ENCODE results near the gene DNLZ. TPM values are rescaled to one million over a fixed set of nuclear protein-coding genes. Genes with fewer than 3 reads are reported as not detected.

The DNLZ gene
- total and polyA plus RNA-seq, 10 donors = 15.8 to 29.8 (median 22.3) TPM

DNA sequence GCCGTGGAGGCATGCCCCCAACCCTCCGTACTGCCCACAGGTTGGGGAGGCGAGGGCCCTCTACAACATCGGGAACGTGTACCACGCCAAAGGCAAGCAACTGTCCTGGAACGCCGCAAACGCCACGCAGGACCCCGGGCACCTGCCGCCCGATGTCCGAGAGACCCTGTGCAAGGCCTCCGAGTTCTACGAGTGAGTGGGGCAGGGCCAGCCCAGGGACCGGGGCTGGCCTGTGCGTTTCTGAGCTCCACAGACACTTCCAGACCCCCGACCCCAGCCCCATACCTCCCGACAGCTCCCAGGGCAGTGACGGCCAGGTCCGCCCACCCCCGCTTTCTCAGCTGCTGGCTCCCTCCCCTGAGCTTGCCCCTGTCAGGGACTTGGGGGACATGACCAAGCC lies 26.7 kb downstream of the DNLZ start:
- DNase-seq = no peak
- TF ChIP-seq POLR2AphosphoS5 (IDR thresholded peaks at IDR 0.05) (no peak), POLR2A (IDR thresholded peaks at IDR 0.05) (no peak)
- TF ChIP-seq, protein P1, sequence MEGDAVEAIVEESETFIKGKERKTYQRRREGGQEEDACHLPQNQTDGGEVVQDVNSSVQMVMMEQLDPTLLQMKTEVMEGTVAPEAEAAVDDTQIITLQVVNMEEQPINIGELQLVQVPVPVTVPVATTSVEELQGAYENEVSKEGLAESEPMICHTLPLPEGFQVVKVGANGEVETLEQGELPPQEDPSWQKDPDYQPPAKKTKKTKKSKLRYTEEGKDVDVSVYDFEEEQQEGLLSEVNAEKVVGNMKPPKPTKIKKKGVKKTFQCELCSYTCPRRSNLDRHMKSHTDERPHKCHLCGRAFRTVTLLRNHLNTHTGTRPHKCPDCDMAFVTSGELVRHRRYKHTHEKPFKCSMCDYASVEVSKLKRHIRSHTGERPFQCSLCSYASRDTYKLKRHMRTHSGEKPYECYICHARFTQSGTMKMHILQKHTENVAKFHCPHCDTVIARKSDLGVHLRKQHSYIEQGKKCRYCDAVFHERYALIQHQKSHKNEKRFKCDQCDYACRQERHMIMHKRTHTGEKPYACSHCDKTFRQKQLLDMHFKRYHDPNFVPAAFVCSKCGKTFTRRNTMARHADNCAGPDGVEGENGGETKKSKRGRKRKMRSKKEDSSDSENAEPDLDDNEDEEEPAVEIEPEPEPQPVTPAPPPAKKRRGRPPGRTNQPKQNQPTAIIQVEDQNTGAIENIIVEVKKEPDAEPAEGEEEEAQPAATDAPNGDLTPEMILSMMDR (IDR thresholded peaks at IDR 0.05 in 8 of 11, conservative IDR thresholded peaks at IDR 0.05 in 3 of 11) = no peak
- peaks cover 0 to 25% (median 4%) of the 10 kb centered on the region in 6 donors for H3K36me3 ChIP-seq
- WGBS, 5 donors = 90 to 98% (median 95%) methylated on average over 5 to 23 of the region's 23 CpGs; no CpG with 5 or more reads in 1 of the 5 donors
- intact Hi-C loops (cut with DNase I; ENCODE audit: low total_unique reads) = no loop called here
- H3K4me3 ChIP-seq = no peak overlapping the region
- H3K9me3 ChIP-seq = no peaks in the 10 kb centered on the region
- no peak overlapping the region for H3K27ac ChIP-seq
- peaks cover 0 to 11% (median 4%) of the 10 kb centered on the region in 6 donors for H3K4me1 ChIP-seq
- H3K27me3 ChIP-seq (replicated peaks in 1 of 7) = no peaks in the 10 kb centered on the region

DNA sequence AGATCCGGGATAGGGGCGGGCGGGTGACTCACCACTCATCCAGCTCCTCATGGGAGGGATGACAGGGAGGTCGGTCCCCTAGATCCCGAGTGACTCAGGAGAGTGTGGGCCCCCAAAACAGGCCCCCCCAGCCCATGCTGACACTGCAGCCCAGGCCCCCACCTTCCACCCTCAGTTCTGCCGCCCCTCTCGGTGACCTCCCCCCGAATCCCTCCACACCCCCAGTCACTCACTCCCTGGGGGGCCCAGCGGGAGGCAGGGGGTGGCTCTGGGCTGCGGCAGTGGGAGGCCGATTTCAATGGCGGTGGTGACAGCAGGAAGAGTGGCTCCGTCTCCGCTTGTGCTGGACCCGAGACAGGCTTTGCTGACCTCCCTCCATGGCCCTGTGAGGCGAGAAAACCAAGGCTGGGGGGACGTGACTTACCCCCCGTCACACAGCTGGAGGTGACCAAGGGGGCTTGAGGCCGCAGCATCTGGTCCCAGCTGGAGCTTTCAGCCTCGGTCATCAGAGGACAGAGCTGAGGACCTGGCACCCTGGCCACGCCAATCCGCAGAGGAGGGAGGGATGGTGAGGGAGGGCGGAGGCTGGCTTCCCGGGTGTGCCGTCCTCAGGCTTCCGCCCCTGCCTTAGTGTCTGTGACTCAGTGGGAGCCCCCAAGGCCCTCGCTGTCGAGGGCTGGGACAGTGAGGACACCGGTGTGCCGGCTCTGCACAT lies 27.2 kb downstream of the DNLZ start:
- no peak overlapping the region for H3K4me3 ChIP-seq
- WGBS, 5 donors = 76 to 90% (median 87%) methylated on average over 11 to 30 of the region's 30 CpGs
- peaks cover 0 to 25% (median 4%) of the 10 kb centered on the region in 6 donors for H3K36me3 ChIP-seq
- intact Hi-C loops (cut with DNase I; ENCODE audit: low total_unique reads) = no loop called here
- no peaks in the 10 kb centered on the region for H3K9me3 ChIP-seq
- TF ChIP-seq POLR2AphosphoS5 (IDR thresholded peaks at IDR 0.05) (peak in 1 of 3 donors; percentile 55), POLR2A (IDR thresholded peaks at IDR 0.05) (no peak)
- TF ChIP-seq, protein P1 (IDR thresholded peaks at IDR 0.05 in 8 of 11, conservative IDR thresholded peaks at IDR 0.05 in 3 of 11) = no peak
- peaks cover 0 to 7% (median 2%) of the 10 kb centered on the region in 6 donors for H3K4me1 ChIP-seq
- H3K27me3 ChIP-seq (replicated peaks in 1 of 7) = no peaks in the 10 kb centered on the region
- DNase-seq = no peak
- peak overlapping the region in 1 of 8 donors; percentile 16 for H3K27ac ChIP-seq

DNA sequence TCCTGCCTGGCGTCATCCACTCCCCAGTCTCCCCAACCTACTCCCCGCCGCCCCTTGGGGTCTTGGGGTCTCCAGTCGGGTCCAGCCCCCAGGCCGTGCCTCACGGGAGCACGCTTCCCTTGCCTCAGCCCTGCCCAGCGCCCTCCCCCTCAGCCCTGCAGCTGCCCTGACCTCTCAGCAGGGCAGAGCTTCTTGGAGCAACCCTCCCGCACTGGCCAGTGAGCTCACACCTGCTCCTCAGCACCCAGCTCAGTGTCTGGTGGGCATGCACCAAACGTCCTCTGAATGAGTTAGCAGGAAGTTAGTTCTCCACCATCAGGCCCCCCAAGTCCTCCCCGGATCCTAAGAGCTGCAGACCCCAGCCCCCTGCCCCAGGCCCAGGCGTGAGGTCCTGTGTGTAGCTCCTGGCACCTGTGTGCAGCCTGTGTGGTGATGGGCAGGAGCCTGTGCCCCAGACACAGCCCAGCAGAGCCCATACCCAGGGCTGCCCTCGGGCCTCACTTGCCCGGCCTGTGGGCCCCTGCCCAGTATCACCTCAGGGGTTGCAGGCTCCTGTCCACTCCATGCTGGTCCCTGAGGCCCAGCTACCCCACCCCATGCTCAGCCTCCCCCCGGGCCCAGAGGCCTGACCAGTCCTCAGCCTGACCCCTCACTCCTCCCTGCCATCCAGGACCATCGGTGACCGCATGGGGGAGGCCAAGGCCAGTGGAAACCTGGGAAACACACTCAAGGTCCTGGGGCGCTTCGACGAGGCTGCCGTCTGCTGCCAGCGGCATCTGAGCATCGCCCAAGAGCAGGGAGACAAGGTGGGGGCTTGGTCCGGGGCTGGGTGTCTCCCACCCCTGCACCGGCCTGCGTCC lies 28.0 kb downstream of the DNLZ start:
- Histone ChIP-seq H3K9me3 (no peaks in the 10 kb centered on the region), H3K36me3 (peaks cover 0 to 25% (median 4%) of the 10 kb centered on the region in 6 donors), H3K27me3 (replicated peaks in 1 of 7) (no peaks in the 10 kb centered on the region), H3K27ac (no peak overlapping the region), H3K4me1 (peaks cover 0 to 11% (median 2%) of the 10 kb centered on the region in 6 donors), H3K4me3 (no peak overlapping the region)
- TF ChIP-seq POLR2AphosphoS5 (IDR thresholded peaks at IDR 0.05) (no peak), POLR2A (IDR thresholded peaks at IDR 0.05) (no peak)
- TF ChIP-seq, protein P1 (IDR thresholded peaks at IDR 0.05 in 8 of 11, conservative IDR thresholded peaks at IDR 0.05 in 3 of 11) = no peak
- intact Hi-C loops (cut with DNase I; ENCODE audit: low total_unique reads) = no loop called here
- WGBS, 5 donors = 82 to 90% (median 85%) methylated on average over 21 to 26 of the region's 26 CpGs
- DNase-seq = no peak

DNA sequence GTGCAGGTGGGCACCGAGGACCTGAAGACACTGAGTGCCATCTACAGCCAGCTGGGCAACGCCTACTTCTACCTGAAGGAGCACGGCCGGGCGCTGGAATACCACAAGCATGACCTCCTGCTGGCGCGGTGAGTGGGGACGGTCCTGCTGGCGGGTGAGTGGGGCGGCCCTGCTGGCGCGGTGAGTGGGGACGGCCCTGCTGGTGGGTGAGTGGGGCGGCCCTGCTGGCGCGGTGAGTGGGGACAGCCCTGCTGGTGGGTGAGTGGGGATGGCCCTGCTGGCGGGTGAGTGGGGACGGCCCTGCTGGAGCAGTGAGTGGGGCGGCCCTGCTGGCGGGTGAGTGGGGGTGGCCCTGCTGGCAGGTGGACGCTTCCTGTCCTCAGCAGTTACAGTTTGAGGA lies 29.0 kb downstream of the DNLZ start:
- Histone ChIP-seq H3K36me3 (peaks cover 0 to 25% (median 4%) of the 10 kb centered on the region in 6 donors), H3K9me3 (no peaks in the 10 kb centered on the region), H3K27ac (no peak overlapping the region), H3K27me3 (replicated peaks in 1 of 7) (peaks cover 0 to under 1% (median 0%) of the 10 kb centered on the region in 7 donors), H3K4me1 (peaks cover 0 to 19% (median 5%) of the 10 kb centered on the region in 6 donors), H3K4me3 (no peak overlapping the region)
- DNase-seq = no peak
- TF ChIP-seq, protein P1 (IDR thresholded peaks at IDR 0.05 in 8 of 11, conservative IDR thresholded peaks at IDR 0.05 in 3 of 11) = no peak
- TF ChIP-seq POLR2A (IDR thresholded peaks at IDR 0.05) (no peak), POLR2AphosphoS5 (IDR thresholded peaks at IDR 0.05) (no peak)
- intact Hi-C loops (cut with DNase I; ENCODE audit: low total_unique reads) = no loop called here
- 93 to 97% (median 95%) methylated on average over 20 to 21 of the region's 21 CpGs for WGBS, 5 donors

All from spleen (tissue), 11 donors.